Measurements from ENCODE around the gene GPRASP2.

The GPRASP2 gene

GRCh38 chrX:102745857-102746584 is 33.8 kb downstream of the GPRASP2 start:
- DNase-seq = no peak

GRCh38 chrX:102765217-102765616 is 53.0 kb downstream of the GPRASP2 start:
- DNase-seq = no peak

GRCh38 chrX:102765809-102766208 is 53.6 kb downstream of the GPRASP2 start:
- no peak for DNase-seq

GRCh38 chrX:102767287-102767686 is 55.0 kb downstream of the GPRASP2 start:
- no peak for DNase-seq

All from CD4-positive, alpha-beta T cell treated with Interleukin-17A for 1 hour (primary cell).